HG03139 (cell line): ENCODE measurements around the gene CCDC167.
A peak's percentile ranks its signal among the peaks of the same experiment; 100 is the strongest.

Source experiments
- ATAC-seq: cut with Tn5 transposase; IDR thresholded peaks from one replicate; pipeline ENCODE4 v1.9.1; 2021; ENCODE audit not compliant: unreplicated experiment

CCDC167 gene

GRCh38 chr6:37499433-37500293 is at the start of gene CCDC167:
TSS of gene CCDC167 (minus strand) at chr6:37499893. CDS start at chr6:37499863, 30 bp downstream.
- peak; percentile 83 for ATAC-seq

- ATAC-seq, result no peak
Measured at GRCh38 chr6:37549154-37549553, 49.5 kb upstream of the CCDC167 start.

- no peak for ATAC-seq
Measured at GRCh38 chr6:37548067-37548674, 48.5 kb upstream of the CCDC167 start.

GRCh38 chr6:37547564-37548061 is 47.9 kb upstream of the CCDC167 start:
- ATAC-seq, result no peak

- ATAC-seq, result no peak
Measured at GRCh38 chr6:37546141-37546871, 46.6 kb upstream of the CCDC167 start.

GRCh38 chr6:37544530-37544929 is 44.8 kb upstream of the CCDC167 start:
- ATAC-seq, result no peak

- no peak for ATAC-seq
Measured at GRCh38 chr6:37543361-37543760, 43.7 kb upstream of the CCDC167 start.

- ATAC-seq, result no peak
Measured at GRCh38 chr6:37541346-37541745, 41.7 kb upstream of the CCDC167 start.

GRCh38 chr6:37540390-37540789 is 40.7 kb upstream of the CCDC167 start:
- ATAC-seq, result no peak

GRCh38 chr6:37540029-37540352 is 40.3 kb upstream of the CCDC167 start:
- ATAC-seq, result no peak

GRCh38 chr6:37539171-37540028 is 39.7 kb upstream of the CCDC167 start:
- ATAC-seq, result no peak

GRCh38 chr6:37538107-37538506 is 38.4 kb upstream of the CCDC167 start:
- no peak for ATAC-seq

GRCh38 chr6:37537548-37537947 is 37.9 kb upstream of the CCDC167 start:
- no peak for ATAC-seq

- ATAC-seq, result no peak
Measured at GRCh38 chr6:37536491-37537190, 36.9 kb upstream of the CCDC167 start.

GRCh38 chr6:37535759-37536490 is 36.2 kb upstream of the CCDC167 start:
- no peak for ATAC-seq

- ATAC-seq, result no peak
Measured at GRCh38 chr6:37535428-37535758, 35.7 kb upstream of the CCDC167 start.

GRCh38 chr6:37534893-37535292 is 35.2 kb upstream of the CCDC167 start:
- no peak for ATAC-seq

GRCh38 chr6:37532122-37532521 is 32.4 kb upstream of the CCDC167 start:
- ATAC-seq, result no peak

- ATAC-seq, result no peak
Measured at GRCh38 chr6:37531437-37532036, 31.8 kb upstream of the CCDC167 start.
